Loucy (cell line): ENCODE data around the gene SNAP25.

ENCODE experiments used
- H2AFZ ChIP-seq: fragments of 200-600 bp; sonication (generic); 2 replicates; pipeline ENCODE4 v1.6.0; 2016; ENCODE audit warnings: antibody characterized with exemption, mild to moderate bottlenecking, low read length, moderate library complexity
- H3F3A ChIP-seq: fragments of 200-600 bp; 2 replicates; pipeline ENCODE4 v1.6.0; 2016; ENCODE audit warnings: antibody characterized with exemption, low read depth, mild to moderate bottlenecking
- H3K27me3 ChIP-seq: fragments of 200-600 bp; sonication (generic); 2 replicates; pipeline ENCODE4 v1.6.1; 2014; ENCODE audit warnings: low read length, mild to moderate bottlenecking; ENCODE audit not compliant: insufficient read depth, poor library complexity, severe bottlenecking
- H3K36me3 ChIP-seq: fragments of 200-600 bp; sonication (generic); 2 replicates; pipeline ENCODE4 v1.6.1; 2016; ENCODE audit warnings: low read length; ENCODE audit not compliant: insufficient read depth
- H3K4me1 ChIP-seq: fragments of 200-600 bp; sonication (generic); 2 replicates; pipeline ENCODE4 v1.5.1; 2014; ENCODE audit warnings: low read length, mild to moderate bottlenecking; ENCODE audit not compliant: insufficient read depth, poor library complexity, severe bottlenecking
- H3K4me2 ChIP-seq: fragments of 200-600 bp; sonication (generic); 2 replicates; pipeline ENCODE4 v1.6.0; 2014; ENCODE audit warnings: antibody characterized with exemption, low read length, low read depth, mild to moderate bottlenecking; ENCODE audit not compliant: poor library complexity, severe bottlenecking
- H3K4me3 ChIP-seq: fragments of 200-600 bp; sonication (generic); 2 replicates; pipeline ENCODE4 v1.5.1; 2014; ENCODE audit warnings: low read length, mild to moderate bottlenecking, mixed read lengths; ENCODE audit not compliant: poor library complexity, severe bottlenecking
- H3K79me2 ChIP-seq: fragments of 200-600 bp; sonication (generic); 2 replicates; pipeline ENCODE4 v1.6.1; 2014; ENCODE audit warnings: low read length; ENCODE audit not compliant: insufficient read depth
- H3K9ac ChIP-seq: fragments of 200-600 bp; sonication (generic); 2 replicates; pipeline ENCODE4 v1.6.0; 2014; ENCODE audit warnings: mild to moderate bottlenecking, low read depth, low read length, moderate library complexity; ENCODE audit not compliant: poor library complexity, severe bottlenecking
- H3K9me2 ChIP-seq: fragments of 200-600 bp; sonication (generic); replicated peaks from 2 replicates; pipeline ENCODE4 v1.6.1; 2016; ENCODE audit warnings: low read depth, low read length, mixed read lengths
- H3K9me3 ChIP-seq: fragments of 200-600 bp; sonication (generic); 2 replicates; pipeline ENCODE4 v1.6.1; 2014; ENCODE audit warnings: mild to moderate bottlenecking, antibody characterized with exemption, low read length, low read depth; ENCODE audit not compliant: insufficient read depth
- H4K20me1 ChIP-seq: fragments of 200-600 bp; sonication (generic); 2 replicates; pipeline ENCODE4 v1.6.0; 2014; ENCODE audit warnings: antibody characterized with exemption, low read length, mild to moderate bottlenecking; ENCODE audit not compliant: insufficient read depth, poor library complexity, severe bottlenecking
- CTCF ChIP-seq: fragments of 200-600 bp; sonication (generic); conservative IDR thresholded peaks from 2 replicates; pipeline ENCODE4 v1.5.1; 2014; ENCODE audit warnings: mild to moderate bottlenecking, antibody characterized with exemption, low read length
- EZH2phosphoT487 ChIP-seq: fragments of 200-600 bp; IDR thresholded peaks from 2 replicates; pipeline ENCODE4 v1.6.1; 2018; ENCODE audit warnings: antibody characterized with exemption, mild to moderate bottlenecking, moderate library complexity, borderline replicate concordance

SNAP25 gene

GRCh38 chr20:10347086-10347880 lies 128.7 kb downstream of the SNAP25 start:
- Histone ChIP-seq H3K9me3 (no peaks in the 10 kb centered on the region), H3K9ac (no peak overlapping the region), H3K4me3 (no peak overlapping the region), H3K36me3 (no peaks in the 10 kb centered on the region), H3K79me2 (no peaks in the 10 kb centered on the region), H3K4me1 (peaks cover 4% of the 10 kb centered on the region), H3K27me3 (no peaks in the 10 kb centered on the region), H3K9me2 (no peaks in the 10 kb centered on the region), H2AFZ (no peak overlapping the region), H4K20me1 (no peaks in the 10 kb centered on the region), H3F3A (no peaks in the 10 kb centered on the region), H3K4me2 (no peak overlapping the region)
- TF ChIP-seq EZH2phosphoT487 (no peak), CTCF (no peak)

DNA sequence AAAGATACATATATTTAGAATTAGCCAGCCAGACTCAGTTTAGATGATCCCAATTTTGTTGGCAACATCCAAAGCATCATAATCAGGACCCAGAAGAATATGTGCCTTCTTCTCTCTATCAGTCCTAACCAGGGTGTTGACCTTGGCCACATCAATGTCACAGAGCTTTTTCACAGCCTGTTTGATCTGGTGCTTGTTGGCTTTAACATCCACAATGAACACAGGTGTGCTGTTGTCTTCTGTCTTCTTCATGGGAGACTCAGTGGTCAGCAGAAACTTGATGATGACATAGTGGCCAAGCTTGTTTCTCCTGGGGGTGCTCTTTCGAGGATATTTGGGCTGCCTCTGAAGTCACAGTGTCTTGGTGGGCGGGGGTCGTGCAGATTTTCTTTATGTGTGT lies 130.5 kb downstream of the SNAP25 start:
- TF ChIP-seq EZH2phosphoT487 (no peak), CTCF (no peak)
- Histone ChIP-seq H3K4me3 (no peak overlapping the region), H2AFZ (no peak overlapping the region), H3K9me3 (no peaks in the 10 kb centered on the region), H3F3A (no peaks in the 10 kb centered on the region), H3K79me2 (no peaks in the 10 kb centered on the region), H3K4me2 (no peak overlapping the region), H3K9me2 (no peaks in the 10 kb centered on the region), H3K4me1 (peaks cover 4% of the 10 kb centered on the region), H3K27me3 (no peaks in the 10 kb centered on the region), H3K36me3 (no peaks in the 10 kb centered on the region), H4K20me1 (no peaks in the 10 kb centered on the region), H3K9ac (no peak overlapping the region)

DNA sequence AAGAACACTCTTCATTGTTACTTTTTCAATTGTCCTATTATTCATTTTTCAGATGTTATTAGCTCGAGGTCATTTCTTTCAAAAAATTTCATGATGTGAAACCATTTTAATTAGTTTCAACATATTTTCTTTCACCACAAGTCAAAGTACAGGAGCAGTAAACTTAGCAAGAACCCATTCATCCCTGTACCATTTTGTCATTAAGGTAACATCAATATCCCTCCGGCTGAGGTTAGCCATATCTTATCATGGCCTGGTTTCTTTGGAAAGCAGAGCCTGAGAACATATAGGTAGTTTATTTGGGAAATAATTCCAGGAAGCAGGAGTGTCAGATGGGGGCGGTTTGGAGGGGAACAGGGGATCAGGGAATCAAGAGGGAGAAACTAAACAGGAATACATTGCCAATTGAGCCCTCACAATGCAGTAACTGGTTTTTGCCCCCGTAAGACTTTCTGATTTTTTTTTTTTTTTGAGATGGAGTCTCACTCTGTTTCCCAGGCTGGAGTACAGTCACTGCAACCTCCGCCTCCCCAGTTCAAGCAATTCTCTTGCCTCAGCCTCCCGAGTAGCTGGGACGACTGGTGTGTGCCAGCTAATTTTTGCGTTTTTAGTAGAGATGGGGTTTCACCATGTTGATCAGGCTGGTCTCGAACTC lies 131.7 kb downstream of the SNAP25 start:
- TF ChIP-seq CTCF, result no peak
- no peaks in the 10 kb centered on the region for H3K27me3 ChIP-seq
- H3K79me2 ChIP-seq, result no peaks in the 10 kb centered on the region
- no peak overlapping the region for H3K9ac ChIP-seq
- no peaks in the 10 kb centered on the region for H3K36me3 ChIP-seq
- H3F3A ChIP-seq, result no peaks in the 10 kb centered on the region
- no peaks in the 10 kb centered on the region for H3K9me3 ChIP-seq
- H3K4me3 ChIP-seq, result peak overlapping the region; percentile 10
- H2AFZ ChIP-seq, result no peak overlapping the region
- no peaks in the 10 kb centered on the region for H4K20me1 ChIP-seq
- no peaks in the 10 kb centered on the region for H3K9me2 ChIP-seq
- peak overlapping the region; percentile 41 for H3K4me2 ChIP-seq
- peaks cover 4% of the 10 kb centered on the region for H3K4me1 ChIP-seq
